ENCODE measurements around the gene ATPAF1.

DNA sequence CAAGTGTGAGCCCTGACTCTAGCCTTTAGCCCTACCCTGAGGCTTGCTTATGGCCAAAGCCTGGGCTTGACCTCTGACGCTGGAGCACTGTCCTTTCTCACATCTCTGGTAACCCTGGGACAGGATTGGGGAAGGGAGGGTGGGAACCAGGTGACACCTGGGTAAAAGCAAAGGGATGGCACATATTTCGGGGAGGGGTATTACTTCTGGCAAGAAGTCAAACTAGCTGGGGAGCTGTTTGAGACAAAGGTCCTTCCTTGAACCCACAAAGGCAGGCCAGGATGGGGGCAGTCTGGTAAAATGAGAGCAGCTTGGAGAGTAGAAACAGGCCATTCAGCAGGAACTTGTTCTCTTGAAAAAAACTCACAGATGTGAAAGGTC, 53.6 kb downstream of the ATPAF1 start:
- TF ChIP-seq HDGF (IDR thresholded peaks at IDR 0.05; ENCODE audit: borderline replicate concordance) (no peak), CTBP1 (IDR thresholded peaks at IDR 0.05; ENCODE audit: borderline replicate concordance) (no peak), NFRKB (IDR thresholded peaks at IDR 0.05) (no peak), ZNF384 (IDR thresholded peaks at IDR 0.05) (no peak), TARDBP (IDR thresholded peaks at IDR 0.05) (no peak)

Measured in HEK293T (cell line).